ENCODE data around the gene GPHN.

Gene GPHN

GRCh38 chr14:67158566-67158965 lies 650.6 kb downstream of the GPHN start:
- DNase-seq (ENCODE audit: low read depth in 2 of 2): no peak

- no peak for DNase-seq (ENCODE audit: low read depth in 2 of 2)
Observed at GRCh38 chr14:67162385-67162784, 654.4 kb downstream of the GPHN start.

GRCh38 chr14:67166450-67166853 lies 658.5 kb downstream of the GPHN start:
- no peak for DNase-seq (ENCODE audit: low read depth in 2 of 2)

- DNase-seq (ENCODE audit: low read depth in 2 of 2): no peak
Observed at GRCh38 chr14:67167420-67168109, 659.6 kb downstream of the GPHN start.

GRCh38 chr14:67168110-67168441 lies 660.1 kb downstream of the GPHN start:
- DNase-seq (ENCODE audit: low read depth in 2 of 2): no peak

GRCh38 chr14:67170660-67171059 lies 662.7 kb downstream of the GPHN start:
- DNase-seq (ENCODE audit: low read depth in 2 of 2): no peak

- DNase-seq (ENCODE audit: low read depth in 2 of 2): no peak
Observed at GRCh38 chr14:67172056-67172455, 664.1 kb downstream of the GPHN start.

GRCh38 chr14:67172520-67172919 lies 664.6 kb downstream of the GPHN start:
- DNase-seq (ENCODE audit: low read depth in 2 of 2): no peak

GRCh38 chr14:67173719-67174118 lies 665.8 kb downstream of the GPHN start:
- DNase-seq (ENCODE audit: low read depth in 2 of 2): no peak

- DNase-seq (ENCODE audit: low read depth in 2 of 2): no peak
Observed at GRCh38 chr14:67186172-67186768, 678.3 kb downstream of the GPHN start.

GRCh38 chr14:67186789-67187584 lies 679.0 kb downstream of the GPHN start:
- DNase-seq (ENCODE audit: low read depth in 2 of 2): no peak

- no peak for DNase-seq (ENCODE audit: low read depth in 2 of 2)
Observed at GRCh38 chr14:67187826-67188225, 679.9 kb downstream of the GPHN start.

GRCh38 chr14:67188326-67188725 lies 680.4 kb downstream of the GPHN start:
- DNase-seq (ENCODE audit: low read depth in 2 of 2): no peak

- DNase-seq (ENCODE audit: low read depth in 2 of 2): no peak
Observed at GRCh38 chr14:67191768-67192290, 683.9 kb downstream of the GPHN start.

GRCh38 chr14:67192366-67192765 lies 684.4 kb downstream of the GPHN start:
- no peak for DNase-seq (ENCODE audit: low read depth in 2 of 2)

GRCh38 chr14:67195279-67195678 lies 687.3 kb downstream of the GPHN start:
- no peak for DNase-seq (ENCODE audit: low read depth in 2 of 2)

- no peak for DNase-seq (ENCODE audit: low read depth in 2 of 2)
Observed at GRCh38 chr14:67199016-67199415, 691.1 kb downstream of the GPHN start.

GRCh38 chr14:67207810-67208209 lies 699.9 kb downstream of the GPHN start:
- DNase-seq (ENCODE audit: low read depth in 2 of 2): no peak

GRCh38 chr14:67218126-67218525 lies 710.2 kb downstream of the GPHN start:
- DNase-seq (ENCODE audit: low read depth in 2 of 2): no peak

- no peak for DNase-seq (ENCODE audit: low read depth in 2 of 2)
Observed at GRCh38 chr14:67221248-67221981, 713.5 kb downstream of the GPHN start.

GRCh38 chr14:67221982-67222328 lies 714.0 kb downstream of the GPHN start:
- DNase-seq (ENCODE audit: low read depth in 2 of 2): no peak

GRCh38 chr14:67225523-67225922 lies 717.6 kb downstream of the GPHN start:
- no peak for DNase-seq (ENCODE audit: low read depth in 2 of 2)

Measured in stimulated activated CD8-positive, alpha-beta memory T cell treated with anti-CD3 and anti-CD28 coated beads, Interleukin-2, amount 100 ng/mL, for 1 hour (primary cell).